ENCODE results near the gene LRBA.
"Not testable (repeated sequence)": the region's sequence is repeated elsewhere in the genome, so short reads cannot be mapped to it uniquely, and the experiment has no call there.

LRBA gene, protein sequence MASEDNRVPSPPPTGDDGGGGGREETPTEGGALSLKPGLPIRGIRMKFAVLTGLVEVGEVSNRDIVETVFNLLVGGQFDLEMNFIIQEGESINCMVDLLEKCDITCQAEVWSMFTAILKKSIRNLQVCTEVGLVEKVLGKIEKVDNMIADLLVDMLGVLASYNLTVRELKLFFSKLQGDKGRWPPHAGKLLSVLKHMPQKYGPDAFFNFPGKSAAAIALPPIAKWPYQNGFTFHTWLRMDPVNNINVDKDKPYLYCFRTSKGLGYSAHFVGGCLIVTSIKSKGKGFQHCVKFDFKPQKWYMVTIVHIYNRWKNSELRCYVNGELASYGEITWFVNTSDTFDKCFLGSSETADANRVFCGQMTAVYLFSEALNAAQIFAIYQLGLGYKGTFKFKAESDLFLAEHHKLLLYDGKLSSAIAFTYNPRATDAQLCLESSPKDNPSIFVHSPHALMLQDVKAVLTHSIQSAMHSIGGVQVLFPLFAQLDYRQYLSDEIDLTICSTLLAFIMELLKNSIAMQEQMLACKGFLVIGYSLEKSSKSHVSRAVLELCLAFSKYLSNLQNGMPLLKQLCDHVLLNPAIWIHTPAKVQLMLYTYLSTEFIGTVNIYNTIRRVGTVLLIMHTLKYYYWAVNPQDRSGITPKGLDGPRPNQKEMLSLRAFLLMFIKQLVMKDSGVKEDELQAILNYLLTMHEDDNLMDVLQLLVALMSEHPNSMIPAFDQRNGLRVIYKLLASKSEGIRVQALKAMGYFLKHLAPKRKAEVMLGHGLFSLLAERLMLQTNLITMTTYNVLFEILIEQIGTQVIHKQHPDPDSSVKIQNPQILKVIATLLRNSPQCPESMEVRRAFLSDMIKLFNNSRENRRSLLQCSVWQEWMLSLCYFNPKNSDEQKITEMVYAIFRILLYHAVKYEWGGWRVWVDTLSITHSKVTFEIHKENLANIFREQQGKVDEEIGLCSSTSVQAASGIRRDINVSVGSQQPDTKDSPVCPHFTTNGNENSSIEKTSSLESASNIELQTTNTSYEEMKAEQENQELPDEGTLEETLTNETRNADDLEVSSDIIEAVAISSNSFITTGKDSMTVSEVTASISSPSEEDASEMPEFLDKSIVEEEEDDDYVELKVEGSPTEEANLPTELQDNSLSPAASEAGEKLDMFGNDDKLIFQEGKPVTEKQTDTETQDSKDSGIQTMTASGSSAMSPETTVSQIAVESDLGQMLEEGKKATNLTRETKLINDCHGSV (N-terminal part only)

DNA sequence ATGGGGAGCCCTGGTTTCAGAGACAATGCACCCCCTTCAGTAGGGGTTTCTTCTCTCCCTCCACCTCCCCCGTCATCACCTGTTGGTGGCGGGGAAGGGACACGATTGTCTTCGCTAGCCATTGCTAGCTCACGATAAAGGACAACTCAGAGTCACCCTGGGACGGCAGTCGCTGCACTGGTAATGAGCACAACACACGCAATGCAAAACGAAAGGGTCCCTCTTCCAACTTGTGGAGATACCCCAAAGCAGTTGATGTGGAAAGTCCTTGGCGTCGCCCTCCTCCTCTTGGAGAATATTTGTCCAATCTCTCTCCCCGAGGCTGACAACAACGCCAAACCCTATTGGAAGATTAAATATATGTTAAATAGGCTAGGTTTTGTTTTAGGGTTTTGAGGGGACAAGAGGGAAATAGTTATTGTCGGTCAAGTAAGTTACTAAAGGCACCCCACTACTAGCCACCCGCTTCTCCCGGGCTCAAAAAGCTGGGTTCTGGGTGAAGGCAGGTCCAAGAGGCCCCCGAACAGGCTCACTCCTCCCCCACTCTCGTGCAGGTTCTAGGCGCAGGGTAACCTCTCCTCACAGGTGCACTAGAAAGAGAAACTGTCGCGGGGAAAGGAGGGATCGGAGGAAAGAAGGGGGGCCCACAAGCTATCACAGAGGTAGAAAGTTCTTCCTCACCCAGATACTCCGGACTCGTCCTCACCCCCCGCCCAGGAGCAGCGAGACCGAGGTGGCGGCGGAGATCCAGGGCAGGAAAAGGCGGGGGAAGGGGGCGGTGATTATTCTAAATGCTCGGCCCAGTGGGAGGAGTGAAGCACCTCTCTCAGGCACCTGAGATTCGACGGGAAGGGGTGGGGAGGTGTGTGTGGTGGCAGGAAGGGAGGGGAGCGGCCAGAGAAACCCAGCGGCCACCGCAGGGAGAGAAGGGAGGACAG, at the start of gene LRBA:
LRBA (minus strand) TSS at position 764 of the 938 bp plus-strand sequence; CDS start at position 122, 642 bp downstream.
- DNase-seq: peak; percentile 92

DNA sequence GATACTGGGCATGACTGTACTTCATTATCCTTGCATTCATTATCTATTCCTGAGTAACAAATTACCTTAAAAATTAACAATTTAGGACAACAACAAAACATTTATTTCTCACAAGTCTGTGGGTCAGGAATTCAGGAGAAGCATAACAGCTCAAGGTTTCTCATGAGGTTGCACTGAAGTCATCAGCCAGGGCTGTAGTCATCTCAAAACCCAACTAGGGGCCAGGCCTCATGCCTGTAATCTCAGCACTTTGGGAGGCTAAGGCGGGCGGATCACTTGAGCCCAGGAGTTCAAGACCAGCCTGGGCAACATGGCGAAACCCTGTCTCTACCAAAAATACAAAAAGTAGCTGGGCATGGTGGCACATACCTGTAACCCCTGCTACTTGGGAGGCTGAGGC, 48.1 kb upstream of the LRBA start:
- DNase-seq: not testable (repeated sequence)

DNA sequence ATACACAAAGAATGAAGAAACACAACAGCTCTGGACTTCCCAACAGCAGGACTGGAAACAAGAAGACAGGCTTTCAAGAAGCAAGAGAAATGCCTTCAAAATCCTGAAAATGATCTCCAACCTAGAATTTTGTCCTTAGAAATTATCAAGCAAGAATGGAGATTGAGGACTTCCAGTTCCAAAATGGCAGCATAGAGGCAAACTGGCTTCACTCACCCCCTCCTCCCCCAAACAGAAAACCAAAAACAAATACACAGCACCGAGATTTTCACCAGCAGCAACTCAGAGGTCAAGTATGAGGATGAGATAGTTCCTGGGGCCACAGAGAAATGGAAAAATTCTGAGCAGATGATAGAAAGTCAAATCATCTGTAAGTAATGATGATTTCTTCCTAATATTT, 40.5 kb upstream of the LRBA start:
- no peak for DNase-seq

DNA sequence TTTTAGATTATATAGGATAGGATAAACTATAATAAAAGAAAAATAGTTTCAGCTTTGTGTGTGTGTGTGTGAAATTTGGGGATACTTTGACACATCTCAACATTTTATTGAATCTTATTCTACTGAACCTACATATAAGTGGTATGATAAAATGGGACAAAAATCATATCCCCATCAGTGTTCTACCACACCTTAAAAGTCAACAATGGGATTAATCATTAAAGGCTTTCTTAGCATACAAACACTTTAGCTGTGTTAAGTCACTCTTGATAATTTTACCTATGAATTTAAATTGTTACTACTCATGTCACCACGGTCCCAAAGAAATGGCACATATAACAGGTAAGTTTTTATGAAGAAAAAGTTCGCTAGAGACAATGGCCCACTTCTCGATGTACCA, 37.7 kb upstream of the LRBA start:
- no peak for DNase-seq

DNA sequence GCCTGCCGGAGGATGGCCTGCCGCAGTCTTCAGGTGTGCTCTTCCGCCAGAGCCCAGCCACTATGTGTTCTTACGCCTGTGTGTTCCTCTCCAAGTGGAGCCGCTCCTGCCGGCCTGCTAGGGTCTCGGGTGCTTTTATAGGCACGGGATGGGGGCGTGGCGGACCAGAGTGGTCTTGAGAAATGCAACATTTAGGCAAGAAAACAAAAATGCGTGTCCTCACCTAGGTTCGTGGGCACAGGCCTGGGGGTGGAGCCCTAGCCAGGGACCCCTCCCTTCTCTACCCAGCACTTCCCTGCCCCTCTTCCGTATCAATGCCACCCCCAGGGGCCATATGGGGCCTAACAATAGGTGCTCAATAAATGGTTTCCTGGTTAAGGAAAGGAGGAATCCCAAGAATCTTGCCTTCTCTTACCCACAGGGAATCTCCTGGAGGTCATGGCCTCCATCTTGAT, 34.4 kb upstream of the LRBA start:
- DNase-seq: no peak

DNA sequence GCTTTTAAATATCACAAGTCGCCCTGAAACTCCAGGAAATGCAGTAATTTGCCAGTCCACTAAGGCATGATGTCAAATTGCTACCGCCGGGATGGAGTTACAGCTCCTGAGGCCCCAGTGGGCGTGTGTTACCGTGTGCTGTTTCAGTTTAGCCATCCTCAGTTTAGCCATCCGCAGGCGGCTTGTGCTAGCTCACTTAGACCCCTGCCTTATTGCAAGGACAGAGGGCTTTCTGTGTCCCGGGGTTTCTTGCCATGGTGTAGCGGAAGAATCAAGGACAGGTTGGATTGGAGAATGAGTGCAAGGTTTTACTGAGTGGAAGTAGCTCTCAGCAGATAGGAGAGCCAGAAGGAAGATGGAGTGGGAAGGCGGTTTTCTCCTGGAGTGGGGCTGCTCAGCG, 33.8 kb upstream of the LRBA start:
- DNase-seq: no peak

DNA sequence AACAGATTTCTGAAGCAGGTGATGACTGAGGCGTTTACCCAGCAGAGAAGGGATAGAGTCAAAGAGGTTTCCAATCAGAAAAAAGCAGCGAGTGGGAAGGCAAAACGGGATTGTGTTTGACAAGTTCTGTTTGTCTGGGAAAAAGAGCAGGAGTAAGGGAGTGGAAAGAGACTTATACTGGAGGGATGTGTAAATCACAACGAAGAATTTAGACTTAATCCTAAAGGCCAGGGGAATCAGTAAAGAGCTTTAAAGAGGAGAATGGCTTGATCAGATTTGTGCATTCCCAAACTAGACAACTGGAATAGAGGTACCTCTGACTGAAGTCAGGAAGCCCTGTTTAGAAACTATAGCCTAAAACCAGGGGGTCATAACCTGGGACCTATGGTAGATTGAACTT, 31.5 kb upstream of the LRBA start:
- no peak for DNase-seq

DNA sequence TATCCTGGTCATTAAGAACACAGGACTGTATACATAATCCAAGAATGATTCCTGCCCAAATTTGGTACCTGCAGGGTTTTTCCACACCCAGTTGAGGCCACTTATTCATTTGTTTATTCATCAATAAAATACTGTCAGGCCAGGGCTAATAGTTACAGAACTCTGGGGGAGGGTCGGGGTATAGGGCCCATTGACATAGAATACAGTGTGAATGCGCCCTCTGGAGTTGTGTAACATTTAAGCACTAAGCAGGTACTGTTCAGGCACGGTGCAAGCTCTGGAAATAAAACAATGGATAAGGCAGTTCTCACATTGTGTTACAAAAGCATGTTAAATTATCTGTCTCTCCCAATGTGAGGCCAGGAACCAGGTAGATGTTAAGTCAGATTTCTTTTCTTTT, 30.8 kb upstream of the LRBA start:
- peak; percentile 46 for DNase-seq

DNA sequence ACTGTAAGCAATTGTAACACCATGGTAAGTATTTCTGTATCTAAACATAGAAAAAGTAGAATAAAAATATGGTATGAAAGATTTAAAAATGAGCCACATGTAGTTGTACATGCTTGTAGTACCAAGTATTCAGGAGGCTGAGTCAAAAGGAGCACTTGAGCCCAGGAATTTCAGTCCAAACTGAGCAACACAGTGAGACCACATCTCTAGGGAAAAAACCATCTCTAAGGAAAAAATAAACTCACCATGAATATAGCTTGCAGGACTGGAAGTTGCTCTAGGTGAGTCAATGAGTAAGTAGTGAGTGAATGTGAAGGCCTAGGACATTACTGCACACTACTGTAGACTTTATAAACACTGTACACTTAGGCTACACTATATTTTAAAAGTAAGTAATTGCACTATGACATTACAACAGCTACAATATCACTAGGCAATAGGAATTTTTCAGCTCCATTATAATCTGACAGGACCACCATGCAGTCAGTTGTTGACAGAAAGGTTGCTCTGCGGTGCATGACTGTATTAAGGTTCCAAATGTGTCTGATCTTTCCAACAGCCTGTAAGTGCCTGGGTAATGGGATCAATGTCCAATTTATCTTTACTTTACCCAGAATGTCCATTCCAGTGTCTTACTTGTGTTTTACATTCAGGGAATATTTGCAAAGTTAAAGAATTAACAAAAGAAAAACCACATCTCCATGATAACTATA, 28.9 kb upstream of the LRBA start:
- no peak for DNase-seq

DNA sequence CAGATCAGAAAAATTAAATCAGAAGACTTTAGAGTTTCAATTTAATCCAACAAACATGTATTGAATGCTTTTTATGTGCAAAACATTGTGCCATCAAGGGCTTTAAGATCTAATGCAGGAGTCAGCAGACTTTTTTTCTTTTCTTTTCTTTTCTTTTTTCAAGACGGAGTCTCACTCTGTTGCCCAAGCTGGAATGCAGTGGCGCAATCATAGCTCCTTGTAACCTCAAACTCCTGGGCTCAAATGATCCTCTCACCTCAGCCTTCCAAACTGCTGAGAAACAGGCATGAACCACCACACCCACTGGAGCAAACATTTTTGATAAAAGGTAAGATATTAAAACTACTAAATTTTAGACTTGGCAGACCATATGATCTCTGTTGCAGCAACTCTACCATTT, 24.6 kb upstream of the LRBA start:
- no peak for DNase-seq

DNA sequence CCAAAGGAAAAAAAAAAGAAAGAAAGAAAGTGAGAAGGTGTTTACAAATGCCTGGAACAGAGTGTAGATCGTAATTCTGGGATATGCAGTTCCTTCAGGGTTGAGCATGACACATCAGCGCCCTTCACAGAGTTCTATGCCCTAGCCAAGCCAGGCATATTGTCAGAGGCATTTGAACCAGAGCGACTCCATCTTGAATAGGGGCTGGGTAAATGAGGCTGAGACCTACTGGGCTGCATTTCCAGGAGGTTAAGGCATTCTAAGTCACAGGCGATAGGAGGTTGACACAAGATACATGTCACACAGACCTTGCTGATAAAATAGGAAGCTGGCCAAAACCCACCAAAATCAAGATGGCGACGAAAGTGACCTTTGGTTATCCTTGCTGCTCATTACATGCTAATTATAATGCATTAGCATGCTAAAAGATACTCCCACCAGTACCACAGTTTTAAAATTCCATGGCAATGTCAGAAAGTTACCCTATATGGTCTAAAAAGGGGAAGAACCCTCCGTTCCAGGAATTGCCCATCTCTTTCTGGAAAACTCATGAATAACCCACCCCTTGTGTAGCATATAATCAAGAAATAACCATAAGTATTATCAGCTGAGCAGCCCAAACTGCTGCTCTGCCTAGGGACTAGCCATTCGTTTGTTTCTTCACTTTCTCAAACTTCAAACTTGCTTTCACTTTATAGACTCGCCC, 23.5 kb upstream of the LRBA start:
- no peak for DNase-seq

DNA sequence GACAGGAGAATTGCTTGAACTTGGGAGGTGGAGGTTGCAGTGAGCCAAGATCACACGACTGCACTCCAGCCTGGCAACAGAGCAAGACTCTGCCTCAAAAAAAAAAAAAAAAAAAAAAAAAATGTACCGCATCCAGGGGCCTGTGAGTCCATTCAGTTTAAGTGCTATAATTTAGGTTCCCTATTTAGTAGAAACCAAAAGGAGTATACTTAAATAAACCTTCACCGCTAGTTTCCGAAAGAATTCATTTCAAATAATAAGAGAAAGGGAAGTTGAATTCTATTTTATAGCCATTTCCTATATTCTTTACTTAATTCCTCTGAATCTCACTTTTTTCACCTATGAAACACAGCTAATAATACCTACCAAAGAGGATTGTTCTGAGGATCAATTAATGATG, 20.8 kb upstream of the LRBA start:
- no peak for DNase-seq

DNA sequence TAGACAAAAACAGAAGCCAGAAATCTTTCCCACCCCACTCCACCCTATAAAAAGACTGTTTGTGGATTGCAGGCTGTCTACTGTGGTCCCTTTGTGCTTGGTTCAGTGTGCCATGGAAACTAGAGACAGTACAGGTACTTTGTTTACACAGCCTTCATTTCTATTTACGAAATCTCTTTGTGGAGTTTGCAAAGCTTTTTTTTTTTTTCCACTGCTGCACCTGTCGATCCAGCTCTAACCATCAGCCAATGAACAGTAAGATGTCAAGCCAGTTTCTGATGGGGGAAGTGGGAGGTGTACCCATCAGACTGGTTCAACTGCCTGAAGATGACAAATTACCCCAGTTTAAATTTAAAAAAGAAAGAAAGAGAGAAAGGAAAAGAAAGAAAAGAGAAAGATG, 20.2 kb upstream of the LRBA start:
- DNase-seq: no peak

DNA sequence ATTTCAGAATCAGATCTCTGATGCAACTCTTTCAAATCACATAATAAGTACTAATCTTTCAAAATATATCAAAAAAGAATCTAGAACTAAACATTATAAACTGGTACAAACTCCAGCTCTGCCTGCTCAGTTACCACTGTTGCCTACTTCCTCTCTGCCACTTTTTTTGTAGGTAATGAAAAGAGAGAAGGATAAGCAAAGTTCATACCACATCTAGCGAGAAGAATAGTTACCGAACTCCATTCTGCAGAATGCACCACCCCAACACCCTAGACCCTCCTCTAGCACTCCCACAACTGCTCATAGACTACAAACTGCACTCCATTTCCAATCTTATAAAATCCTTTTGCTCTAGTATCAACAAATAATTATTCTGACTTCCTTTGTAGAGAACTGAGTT, 19.7 kb upstream of the LRBA start:
- DNase-seq: no peak

DNA sequence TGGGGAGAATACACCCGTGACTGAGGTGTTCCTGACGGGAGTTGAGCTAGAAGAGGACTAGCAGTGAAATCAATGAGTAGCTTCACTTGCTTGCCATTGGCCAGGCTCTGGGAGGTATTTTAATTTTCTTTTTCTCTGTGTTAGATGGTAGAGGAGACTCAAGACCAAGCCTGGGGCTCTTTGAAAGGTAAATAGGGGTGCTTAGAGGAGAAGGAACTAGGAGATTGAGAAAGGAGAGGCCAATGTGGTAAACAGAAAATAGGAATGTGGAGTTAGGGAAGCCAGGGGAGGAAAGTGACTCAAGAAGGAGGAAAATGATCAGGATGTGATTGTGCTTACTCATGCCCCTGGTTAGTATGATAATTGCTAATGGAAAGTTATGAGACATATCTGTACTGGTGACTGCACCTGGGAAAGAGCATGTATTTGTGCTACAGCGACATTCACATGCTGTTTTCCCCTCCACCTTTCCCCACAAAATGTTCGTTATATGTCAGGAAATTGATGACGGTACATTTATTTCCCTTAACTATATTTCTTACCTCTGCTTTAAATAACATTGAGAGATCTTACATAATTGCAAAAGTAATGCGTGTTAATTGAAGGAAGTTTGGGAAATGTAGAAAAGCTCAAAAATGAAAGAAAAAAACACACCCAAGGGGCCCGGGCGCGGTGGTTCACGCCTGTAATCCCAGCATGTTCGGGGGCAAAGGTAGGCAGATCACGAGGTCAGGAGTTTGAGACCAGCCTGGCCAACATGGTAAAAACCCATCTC, 16.9 kb upstream of the LRBA start:
- DNase-seq: peak; percentile 89

DNA sequence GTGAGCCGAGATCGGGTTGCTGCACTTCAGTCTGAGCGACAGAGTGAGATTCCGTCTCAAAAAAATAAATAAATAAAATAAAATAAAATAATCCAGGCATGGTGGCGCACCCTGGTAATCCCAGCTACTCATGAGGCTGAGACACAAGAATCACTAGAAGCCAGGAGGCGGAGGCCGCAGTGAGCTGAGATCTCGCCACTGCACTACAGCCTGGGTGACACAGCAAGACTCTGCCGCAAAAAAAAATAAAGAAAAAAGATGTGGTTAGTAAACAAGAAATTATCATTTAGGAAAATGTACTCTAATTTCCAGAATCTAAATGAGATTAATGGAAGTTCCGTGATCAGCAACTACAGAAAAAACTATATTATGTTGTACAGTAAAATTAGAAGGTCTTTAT, 14.5 kb upstream of the LRBA start:
- DNase-seq: peak; percentile 79

DNA sequence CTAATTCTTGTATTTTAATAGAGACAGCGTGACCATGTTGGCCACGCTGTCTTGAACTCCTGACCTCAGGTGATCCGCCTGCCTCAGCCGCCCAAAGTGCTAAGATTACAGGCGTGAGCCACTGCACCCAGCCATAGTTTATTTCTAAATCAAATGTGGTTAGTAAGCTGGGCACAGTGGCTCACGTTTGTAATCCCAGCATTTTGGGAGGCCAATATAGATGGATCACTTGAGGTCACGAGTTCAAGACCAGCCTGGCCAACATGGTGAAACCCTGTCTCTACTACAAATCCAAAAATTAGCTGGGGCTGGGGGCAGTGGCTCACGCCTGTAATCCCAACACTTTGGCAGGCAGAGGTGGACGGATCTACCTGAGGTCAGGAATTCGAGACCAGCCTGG, 13.9 kb upstream of the LRBA start:
- not testable (repeated sequence) for DNase-seq

DNA sequence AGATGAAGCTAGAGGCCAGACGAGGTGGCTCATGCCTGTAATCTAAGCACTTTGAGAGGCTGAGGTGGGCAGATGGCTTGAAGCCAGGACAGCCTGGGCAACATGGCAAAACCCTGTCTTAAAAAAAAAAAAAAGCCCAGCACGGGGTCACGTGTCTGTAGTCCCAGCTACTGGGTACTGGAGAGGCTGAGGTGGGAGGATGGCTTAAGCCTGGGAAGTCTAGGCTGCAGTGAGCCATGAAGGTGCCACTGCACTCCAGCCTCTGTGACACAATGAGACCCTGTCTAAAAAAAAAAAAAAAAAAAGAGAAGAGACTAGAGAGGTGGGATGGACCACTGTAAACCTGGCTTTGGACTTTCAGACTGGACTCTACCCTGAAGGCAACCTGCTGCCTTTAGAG, 10.7 kb upstream of the LRBA start:
- DNase-seq: no peak

DNA sequence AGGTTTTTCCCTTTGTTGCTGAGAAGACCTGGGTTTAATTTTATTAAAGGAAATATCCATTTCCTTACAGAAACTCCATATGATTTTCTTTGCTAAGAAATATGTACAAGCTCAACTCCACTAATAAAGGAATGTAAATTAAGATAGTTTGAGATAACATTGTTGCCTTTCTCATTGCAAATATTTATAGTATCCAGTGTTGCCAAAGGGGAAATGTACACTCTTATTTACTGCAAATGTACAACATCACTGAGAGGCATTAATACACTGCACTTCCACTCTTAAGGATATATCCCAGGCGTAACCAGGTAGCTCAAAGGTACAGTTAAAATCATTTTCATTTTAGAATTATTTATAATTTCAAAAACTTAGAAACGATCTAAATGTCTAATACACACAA, 7.5 kb upstream of the LRBA start:
- no peak for DNase-seq
